HG03066 (cell line): ENCODE data around the gene TMEM63A.
A peak's percentile ranks its signal among the peaks of the same experiment; 100 is the strongest.

Source experiments
- ATAC-seq: cut with Tn5 transposase; IDR thresholded peaks from one replicate; pipeline ENCODE4 v1.9.1; 2021; ENCODE audit warnings: low read depth; ENCODE audit not compliant: unreplicated experiment

The TMEM63A gene

DNA sequence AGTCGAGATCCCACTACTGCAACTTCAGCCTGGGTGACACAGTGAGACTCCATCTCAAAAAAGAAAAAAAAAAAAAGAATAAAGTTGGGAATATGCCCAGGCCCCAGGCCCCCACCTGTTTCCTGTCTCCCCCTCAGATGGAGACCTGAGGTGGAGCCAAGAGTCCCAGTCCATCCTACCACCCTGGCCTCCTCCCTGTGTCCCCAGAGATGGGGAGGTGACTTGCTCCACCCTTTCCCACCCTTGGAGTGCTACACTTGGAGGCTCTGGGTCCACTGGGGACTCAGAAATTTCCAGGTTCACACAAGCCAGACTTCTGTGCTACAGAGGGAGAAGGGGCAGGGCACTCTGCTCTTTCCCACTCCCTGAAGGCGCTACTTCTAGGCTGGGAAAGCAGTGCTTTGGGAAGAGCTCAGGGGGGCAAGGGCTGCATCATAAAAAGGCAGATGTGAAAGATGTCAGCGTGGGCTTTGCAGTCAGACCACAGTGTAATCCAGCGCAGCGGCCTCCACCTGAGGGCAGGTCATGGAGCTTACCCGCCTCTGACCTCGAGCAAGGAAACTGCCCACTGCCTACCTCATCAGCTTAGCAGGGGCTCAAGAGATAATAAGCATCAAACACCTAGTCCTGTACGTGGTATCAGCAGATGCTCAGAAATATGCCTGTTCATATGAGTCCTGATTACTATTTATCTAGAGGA lies 13.4 kb downstream of the TMEM63A start:
- no peak for ATAC-seq

- no peak for ATAC-seq
These were observed 15.2 kb downstream of the TMEM63A start for GRCh38 chr1:225866981-225867380.

DNA sequence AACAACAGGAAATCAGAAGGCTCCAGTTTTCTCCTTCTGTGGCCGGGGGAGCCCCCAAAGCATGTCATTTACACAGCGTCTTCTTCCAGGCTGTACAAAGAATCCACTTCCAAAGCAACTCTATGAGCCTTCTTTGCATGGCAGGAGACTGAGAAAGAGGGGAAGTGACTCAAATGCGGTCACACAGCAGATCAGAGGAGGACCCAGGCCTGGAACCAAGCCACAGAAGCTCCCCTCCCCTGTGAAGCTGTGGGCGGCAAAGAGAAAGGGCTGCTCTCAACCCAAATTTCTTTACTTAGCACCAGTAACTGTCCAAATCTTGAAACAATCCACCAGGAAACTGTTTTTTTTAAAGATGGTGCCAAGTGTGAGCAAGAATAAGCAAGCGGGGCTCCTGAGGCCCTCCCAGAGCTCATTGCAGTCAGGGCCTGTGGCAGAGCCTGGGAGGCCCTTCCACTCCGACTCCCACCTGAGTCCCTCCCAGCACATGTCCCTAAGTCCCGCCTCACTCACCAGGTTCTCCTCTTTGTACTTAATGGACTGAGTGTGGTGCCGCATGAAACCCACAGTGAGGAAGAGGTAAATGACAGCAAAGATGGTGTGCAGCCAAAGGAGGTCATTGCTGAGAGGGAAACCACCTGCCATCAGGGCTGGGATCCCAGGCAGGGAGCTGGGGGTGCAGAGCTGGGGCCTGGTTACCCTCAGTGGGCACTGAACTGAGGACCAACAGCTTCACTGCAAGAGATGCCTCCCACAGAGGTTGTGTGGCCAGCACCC lies 15.9 kb downstream of the TMEM63A start:
- no peak for ATAC-seq

DNA sequence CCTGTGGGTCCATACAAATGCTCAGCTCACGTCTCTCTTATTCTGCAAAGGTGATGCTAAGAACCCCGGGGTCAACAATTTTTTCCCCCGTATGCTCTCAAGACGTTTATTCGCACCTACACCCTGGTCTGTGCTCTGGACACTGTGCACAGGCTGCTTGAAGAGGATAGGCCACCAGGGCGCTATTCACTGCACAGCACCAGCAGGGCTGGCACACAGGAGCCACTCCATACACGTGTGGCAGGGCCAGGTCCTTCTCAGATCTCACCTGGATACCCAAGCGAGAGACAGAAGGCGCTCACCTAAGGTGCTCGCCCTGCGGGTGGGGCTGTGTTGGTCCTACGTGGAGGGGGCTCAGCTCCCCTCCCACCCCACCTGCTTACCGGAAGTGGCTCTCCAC lies 16.7 kb downstream of the TMEM63A start:
- ATAC-seq: no peak

DNA sequence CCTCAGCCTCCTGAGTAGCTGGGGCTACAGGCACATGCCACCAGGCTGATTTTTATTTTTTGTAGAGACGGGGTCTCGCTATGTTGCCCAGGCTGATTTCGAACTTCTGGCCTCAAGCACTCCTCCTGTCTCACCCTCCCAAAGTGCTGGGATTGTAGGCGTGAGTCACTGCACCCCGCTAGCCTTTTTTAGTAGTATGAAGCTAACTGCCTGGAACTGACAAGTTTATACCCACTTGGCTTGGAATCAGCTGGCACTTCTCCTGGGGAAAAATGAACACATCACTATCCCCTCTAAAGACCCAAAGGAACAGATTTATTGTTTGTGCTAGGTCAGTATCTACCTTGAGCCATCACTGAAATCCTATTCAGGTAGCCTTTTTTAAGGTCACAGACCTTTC lies 19.0 kb downstream of the TMEM63A start:
- no peak for ATAC-seq

DNA sequence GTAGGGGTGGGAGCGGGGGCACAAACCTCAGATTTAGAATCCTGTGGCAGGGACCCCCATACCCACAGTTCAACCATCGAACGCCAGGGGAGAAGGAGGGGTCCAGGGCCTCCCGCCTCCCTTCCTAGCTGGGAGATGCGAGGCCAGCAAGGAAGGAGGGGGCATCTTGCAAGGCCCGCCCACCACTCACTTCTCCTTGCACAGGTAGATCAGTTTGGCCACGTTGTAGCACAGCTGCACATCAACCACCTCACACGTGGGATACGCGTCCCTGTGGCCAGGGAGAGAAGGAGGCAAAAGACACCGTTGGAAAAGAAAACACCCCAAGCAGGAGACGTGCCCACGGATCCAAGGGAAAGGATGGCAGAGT lies 19.6 kb downstream of the TMEM63A start:
- no peak for ATAC-seq

DNA sequence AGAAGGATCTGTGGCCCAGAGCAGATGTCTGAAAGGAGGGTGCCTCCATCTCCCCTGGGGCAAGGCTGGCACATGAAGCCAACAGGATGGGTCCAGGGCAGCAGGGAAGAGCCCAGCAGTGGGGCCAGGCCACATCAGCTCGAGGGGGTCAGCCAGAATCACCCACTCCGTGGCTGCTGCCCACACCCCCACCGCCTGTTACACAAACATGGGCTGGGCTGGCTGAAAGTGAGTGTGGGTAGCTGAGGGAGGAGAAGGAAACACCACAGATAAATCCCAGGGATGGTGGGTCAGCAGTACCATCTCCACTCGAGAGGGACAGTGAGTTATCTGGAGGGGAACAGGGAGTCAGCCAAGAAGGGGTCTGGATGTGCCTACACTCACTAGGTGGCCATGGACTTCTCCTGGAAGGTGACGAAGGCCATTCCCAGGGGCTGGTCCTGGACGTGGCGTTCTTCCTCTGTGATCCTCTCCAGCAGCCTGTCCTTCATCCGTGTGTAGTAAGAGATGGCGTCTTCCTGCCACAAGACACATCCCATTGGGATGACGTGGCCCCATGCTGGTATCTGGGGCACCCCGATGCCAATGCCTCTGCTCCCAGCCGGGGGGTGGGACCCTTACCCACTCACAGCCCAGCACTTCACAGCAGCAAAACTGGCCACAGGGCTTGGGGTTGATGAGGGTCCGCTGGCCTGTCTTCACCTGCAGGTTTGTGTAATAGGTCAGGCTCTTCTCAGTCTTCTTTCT lies 20.2 kb downstream of the TMEM63A start:
- no peak for ATAC-seq

DNA sequence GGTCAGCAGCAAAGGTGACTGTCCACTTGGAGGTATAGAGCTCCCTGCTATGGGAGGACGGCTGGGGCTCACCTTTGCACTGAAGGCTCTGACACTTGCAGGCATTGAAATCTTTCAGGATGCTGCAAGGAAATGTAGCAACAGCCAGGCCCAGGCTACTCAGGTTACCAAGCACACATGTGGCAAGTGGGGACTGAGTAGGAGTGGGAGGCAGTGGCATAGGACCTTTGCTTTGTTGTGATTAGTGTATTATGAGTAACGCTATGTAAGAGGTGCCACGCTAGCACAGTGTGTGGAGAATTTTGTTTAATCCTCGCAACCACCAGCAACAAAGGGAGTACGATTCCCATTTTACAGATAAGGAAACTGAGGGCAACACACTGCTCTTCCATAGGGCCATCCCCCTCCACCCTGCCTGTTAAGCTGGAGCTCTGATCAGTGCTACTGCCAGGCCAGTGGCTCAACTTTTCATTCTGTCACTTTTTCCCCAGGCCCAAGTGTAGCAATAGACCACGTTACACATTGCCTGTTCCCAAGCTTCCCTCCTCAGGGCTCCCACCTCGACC lies 21.2 kb downstream of the TMEM63A start:
- ATAC-seq: no peak

DNA sequence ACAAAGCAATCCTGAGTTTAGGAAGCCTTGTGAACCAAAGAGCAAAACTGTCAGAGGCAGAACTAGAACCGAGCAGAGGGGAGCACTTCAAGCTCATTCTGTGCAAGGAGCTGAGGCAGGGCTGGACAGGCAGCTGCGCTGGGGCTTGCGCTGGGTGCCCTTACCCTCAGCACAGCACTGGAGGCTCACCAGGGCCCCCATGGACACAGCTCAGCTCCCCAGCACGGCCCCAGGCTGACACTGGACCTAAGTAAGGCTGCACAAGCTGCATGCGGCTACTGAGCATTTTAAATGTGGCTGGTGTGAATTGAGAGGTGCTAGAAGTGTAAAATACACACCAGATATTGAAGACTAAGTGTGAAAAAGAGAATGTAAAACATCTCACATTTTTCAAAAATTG lies 22.1 kb downstream of the TMEM63A start:
- ATAC-seq: no peak

- no peak for ATAC-seq
These were observed 23.0 kb downstream of the TMEM63A start for GRCh38 chr1:225859151-225859550.

GRCh38 chr1:225857256-225857655 lies 24.9 kb downstream of the TMEM63A start:
- no peak for ATAC-seq

- ATAC-seq: no peak
These were observed 26.5 kb downstream of the TMEM63A start for GRCh38 chr1:225855503-225856300.

DNA sequence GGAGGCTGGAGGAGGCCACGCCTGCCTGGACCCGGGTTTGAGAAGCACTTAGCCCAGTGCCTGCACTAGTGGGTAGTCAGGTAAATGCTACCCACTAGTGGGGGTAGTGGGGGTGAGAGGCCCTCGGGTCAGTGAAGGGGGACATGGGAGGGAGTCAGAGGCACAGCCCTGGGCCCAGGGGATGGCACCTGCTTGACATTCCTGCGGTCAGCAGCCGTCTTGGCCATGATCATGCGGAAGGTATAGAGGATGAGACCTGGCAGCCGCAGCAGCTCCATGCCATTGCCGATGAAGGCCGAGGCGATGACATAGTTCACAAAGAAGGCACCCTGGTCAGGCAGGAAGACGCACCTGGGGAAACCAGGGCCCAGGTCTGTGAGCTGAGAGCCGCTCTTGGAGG lies 28.7 kb downstream of the TMEM63A start:
- ATAC-seq: no peak

- ATAC-seq: no peak
These were observed 29.6 kb downstream of the TMEM63A start for GRCh38 chr1:225852413-225853124.

DNA sequence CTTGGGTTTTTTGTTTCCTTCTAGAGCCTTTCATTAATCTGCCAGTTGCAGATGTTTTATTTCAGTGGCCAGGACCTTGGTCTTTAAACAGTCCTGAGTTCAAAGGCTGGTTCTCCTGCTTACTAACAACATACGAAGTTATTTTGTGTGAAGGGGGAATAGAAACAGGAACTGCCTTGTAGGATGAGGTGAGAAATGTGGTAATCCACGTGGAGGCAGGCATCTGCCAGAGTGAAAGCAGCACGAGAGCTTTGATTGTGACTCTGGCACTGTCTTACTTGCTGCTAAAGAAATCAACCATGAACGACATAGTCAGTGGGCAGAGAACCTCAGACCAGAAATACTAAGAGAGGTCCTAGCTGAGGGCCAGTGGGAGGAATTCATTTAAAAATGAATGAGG lies 30.4 kb downstream of the TMEM63A start:
- ATAC-seq: peak; percentile 35

- no peak for ATAC-seq
These were observed 31.8 kb downstream of the TMEM63A start for GRCh38 chr1:225850370-225850769.

- no peak for ATAC-seq
These were observed 32.3 kb downstream of the TMEM63A start for GRCh38 chr1:225849925-225850324.

DNA sequence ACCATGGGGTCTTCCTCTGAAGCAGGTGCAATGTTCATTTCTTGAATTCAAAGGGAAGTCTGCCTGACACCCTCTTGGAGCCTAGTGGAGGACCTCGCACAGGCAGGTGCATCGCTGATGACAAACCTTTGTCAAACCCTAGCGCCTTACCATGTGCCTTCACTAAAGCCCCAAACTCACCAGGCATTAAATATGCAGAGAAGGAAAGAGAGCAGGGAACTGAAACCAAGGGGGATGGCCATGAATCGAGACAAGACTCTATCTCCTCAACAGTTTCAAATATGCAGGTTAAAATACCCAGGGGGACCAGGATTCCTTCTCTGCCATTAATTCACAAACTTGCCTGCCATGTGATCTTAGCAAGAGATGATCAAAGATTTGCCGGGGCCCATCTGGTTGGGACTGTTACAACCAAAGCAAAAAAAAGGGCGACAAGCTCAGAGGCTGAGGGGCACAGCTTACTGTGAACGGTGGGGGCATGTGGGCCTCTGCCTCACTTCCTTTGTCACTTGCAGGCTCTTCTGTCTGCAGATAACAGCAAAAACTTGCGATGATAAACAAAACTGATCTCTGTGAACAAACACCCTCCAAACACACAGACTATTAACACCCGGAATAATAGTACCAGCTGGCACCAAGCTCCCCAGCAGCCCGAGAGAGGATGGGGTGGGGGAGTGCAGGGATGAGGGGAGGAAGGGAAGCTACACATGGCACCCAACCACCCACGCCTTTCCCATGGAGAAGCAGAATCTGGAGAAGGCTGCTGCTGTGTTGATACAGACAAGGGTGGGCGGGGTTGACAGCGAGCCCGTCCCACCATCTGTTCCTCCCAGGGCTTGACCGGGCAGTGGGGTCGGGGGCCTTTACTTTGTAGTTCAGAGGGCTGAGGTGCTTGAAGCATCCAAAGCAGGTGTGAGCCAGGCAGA lies 33.9 kb downstream of the TMEM63A start:
- ATAC-seq: peak; percentile 63

DNA sequence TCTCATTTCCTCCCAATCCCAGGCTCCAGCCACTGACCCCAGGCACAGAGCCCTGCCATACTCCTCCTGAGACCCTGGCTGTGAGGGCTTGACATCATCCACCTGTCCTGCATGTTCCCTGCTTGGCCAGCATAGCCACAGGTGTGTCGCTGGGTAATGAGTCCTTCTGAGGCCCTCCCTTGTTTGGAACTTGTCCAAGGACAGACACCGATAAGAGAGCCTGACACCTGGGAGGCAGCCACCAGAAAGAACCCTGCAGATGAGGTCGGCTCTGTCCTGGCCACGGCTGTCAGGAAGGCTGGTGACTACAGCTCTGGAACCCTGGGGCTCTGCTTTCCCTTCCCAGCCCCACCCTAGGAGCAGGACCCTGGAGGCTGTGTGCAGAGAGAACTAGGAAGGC lies 34.6 kb downstream of the TMEM63A start:
- ATAC-seq: peak; percentile 11
